Skeletal muscle tissue (tissue), 4 donors: ENCODE results near the gene ARMC9. TPM values are rescaled to one million over a fixed set of nuclear protein-coding genes. Genes with fewer than 3 reads are reported as not detected.

ENCODE experiments used
- H3K27ac ChIP-seq: one replicate; pipeline ENCODE4 v1.7.0; 2013; ENCODE audit warnings: mild to moderate bottlenecking, low read depth, low read length, inconsistent platforms
- H3K27me3 ChIP-seq, 3 donors: one replicate each; pipeline ENCODE4 v1.7.0; 2013; ENCODE audit warnings: low read length in 3 of 3; ENCODE audit not compliant: control insufficient read depth in 3 of 3, insufficient read depth in 3 of 3
- H3K36me3 ChIP-seq, 3 donors: one replicate each; pipeline ENCODE4 v1.7.0; 2013; ENCODE audit warnings: low read length in 3 of 3; ENCODE audit not compliant: control insufficient read depth in 3 of 3, insufficient read depth in 3 of 3
- H3K4me1 ChIP-seq, 3 donors: one replicate each; pipeline ENCODE4 v1.7.0; 2013; ENCODE audit warnings: low read length in 3 of 3, mild to moderate bottlenecking in 3 of 3; ENCODE audit not compliant: control insufficient read depth in 3 of 3, insufficient read depth in 3 of 3
- H3K4me3 ChIP-seq, 3 donors: one replicate each; pipeline ENCODE4 v1.7.0; 2013; ENCODE audit warnings: low read length in 3 of 3
- H3K9ac ChIP-seq, 3 donors: one replicate each; pipeline ENCODE4 v1.7.0; 2013; ENCODE audit warnings: low read length in 3 of 3, mild to moderate bottlenecking in 3 of 3, moderate library complexity in 2 of 3, low read depth in 1 of 3
- H3K9me3 ChIP-seq, 3 donors: one replicate each; pipeline ENCODE4 v1.7.0; 2013; ENCODE audit warnings: low read length in 3 of 3; ENCODE audit not compliant: control insufficient read depth in 3 of 3
- total RNA-seq: library from RNA; depleted of rRNA; stranded (reverse); fragments of >200 nt; gene quantifications from one replicate; pipeline ENCODE4 v1.2.3, GENCODE V29; 2014
- donor health status: Osteomylitis.

Gene ARMC9, protein sequence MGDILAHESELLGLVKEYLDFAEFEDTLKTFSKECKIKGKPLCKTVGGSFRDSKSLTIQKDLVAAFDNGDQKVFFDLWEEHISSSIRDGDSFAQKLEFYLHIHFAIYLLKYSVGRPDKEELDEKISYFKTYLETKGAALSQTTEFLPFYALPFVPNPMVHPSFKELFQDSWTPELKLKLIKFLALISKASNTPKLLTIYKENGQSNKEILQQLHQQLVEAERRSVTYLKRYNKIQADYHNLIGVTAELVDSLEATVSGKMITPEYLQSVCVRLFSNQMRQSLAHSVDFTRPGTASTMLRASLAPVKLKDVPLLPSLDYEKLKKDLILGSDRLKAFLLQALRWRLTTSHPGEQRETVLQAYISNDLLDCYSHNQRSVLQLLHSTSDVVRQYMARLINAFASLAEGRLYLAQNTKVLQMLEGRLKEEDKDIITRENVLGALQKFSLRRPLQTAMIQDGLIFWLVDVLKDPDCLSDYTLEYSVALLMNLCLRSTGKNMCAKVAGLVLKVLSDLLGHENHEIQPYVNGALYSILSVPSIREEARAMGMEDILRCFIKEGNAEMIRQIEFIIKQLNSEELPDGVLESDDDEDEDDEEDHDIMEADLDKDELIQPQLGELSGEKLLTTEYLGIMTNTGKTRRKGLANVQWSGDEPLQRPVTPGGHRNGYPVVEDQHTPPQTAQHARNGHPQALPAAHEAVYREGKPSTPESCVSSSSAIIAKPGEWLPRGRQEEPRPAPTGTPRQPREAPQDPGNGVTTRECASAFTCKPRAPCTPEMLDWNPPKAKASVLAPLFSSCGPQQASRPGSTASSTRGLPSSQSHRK
- 6.8 TPM for total RNA-seq

GRCh38 chr2:231198291-231199173, at the start of gene ARMC9:
Gene ARMC9, plus strand, starts transcription at chr2:231198631. Its CDS starts 7,608 bp downstream, at chr2:231206239.
- Histone ChIP-seq H3K36me3 (peaks cover 0 to 2% (median 0%) of the 10 kb centered on the region in 3 donors), H3K9me3 (no peaks in the 10 kb centered on the region), H3K4me1 (peaks cover 11 to 18% (median 14%) of the 10 kb centered on the region in 3 donors), H3K27me3 (no peaks in the 10 kb centered on the region), H3K27ac (no peak within 1 kb of the TSS), H3K4me3 (peak within 1 kb of the TSS; percentile 99 to 100 (median 100)), H3K9ac (peak within 1 kb of the TSS; percentile 74 to 85 (median 80))

GRCh38 chr2:231152800-231153557, 45.5 kb upstream of the ARMC9 start:
- H3K27me3 ChIP-seq, result no peaks in the 10 kb centered on the region
- H3K27ac ChIP-seq, result no peak overlapping the region
- no peak overlapping the region for H3K4me3 ChIP-seq
- no peaks in the 10 kb centered on the region for H3K9me3 ChIP-seq
- no peak overlapping the region for H3K9ac ChIP-seq
- H3K4me1 ChIP-seq, result no peaks in the 10 kb centered on the region
- peaks cover 6 to 23% (median 15%) of the 10 kb centered on the region in 3 donors for H3K36me3 ChIP-seq

- H3K4me3 ChIP-seq, result no peak overlapping the region
- H3K27ac ChIP-seq, result no peak overlapping the region
- H3K9ac ChIP-seq, result no peak overlapping the region
- H3K9me3 ChIP-seq, result no peaks in the 10 kb centered on the region
- H3K36me3 ChIP-seq, result peaks cover 2 to 17% (median 14%) of the 10 kb centered on the region in 3 donors
- H3K4me1 ChIP-seq, result peaks cover 0 to 4% (median 3%) of the 10 kb centered on the region in 3 donors
- no peaks in the 10 kb centered on the region for H3K27me3 ChIP-seq
Measured at GRCh38 chr2:231159306-231159705, 39.1 kb upstream of the ARMC9 start.

DNA sequence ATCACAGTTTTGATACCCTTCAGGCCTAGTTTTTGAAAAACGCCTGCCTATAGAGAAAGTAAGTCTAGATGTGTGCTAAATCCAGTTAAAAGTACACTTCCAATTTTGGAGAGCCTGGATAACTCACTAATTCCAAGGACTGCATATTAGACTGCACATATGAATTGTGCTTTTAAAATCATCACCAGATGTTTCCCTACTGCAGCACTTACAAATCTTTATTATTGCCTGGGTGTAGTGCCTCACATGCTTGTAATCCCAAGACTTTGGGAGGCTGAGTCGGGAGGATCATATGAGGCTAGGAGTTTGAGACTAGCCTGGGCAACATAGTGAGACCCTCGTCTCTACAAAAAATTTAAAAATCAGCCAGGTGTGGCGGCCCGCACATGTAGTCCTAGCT, 37.7 kb upstream of the ARMC9 start:
- no peaks in the 10 kb centered on the region for H3K27me3 ChIP-seq
- no peak overlapping the region for H3K9ac ChIP-seq
- peaks cover 0 to 4% (median 3%) of the 10 kb centered on the region in 3 donors for H3K4me1 ChIP-seq
- H3K9me3 ChIP-seq, result no peaks in the 10 kb centered on the region
- H3K27ac ChIP-seq, result peak overlapping the region; percentile 50
- H3K36me3 ChIP-seq, result peaks cover 0 to 13% (median 12%) of the 10 kb centered on the region in 3 donors
- no peak overlapping the region for H3K4me3 ChIP-seq

DNA sequence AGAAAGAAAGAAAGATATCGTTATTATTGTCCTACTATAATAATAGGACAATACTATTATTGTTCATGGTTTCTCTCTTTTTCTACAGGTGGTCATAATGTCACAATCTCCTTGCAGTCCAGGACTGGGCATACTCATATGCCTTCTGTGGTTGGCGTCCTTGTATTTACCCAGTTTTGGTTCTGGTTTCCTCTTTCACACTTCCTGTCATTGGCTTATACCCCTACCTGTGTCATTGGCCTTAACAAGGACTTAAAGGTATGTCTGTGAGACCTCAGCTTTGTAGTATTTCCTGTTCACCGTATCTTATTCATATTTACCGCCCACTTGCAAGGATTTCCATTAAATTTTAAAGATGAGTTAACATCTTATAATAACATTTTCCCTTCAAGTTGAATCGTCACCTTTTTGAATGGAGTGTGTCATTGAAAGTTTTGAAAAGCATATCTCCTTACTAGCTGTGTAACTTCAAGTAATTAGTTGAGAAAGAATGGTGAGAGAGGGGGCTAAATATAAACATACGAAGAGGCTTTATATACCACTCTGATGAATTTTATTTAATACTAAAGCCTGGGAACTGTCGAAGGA, 37.1 kb upstream of the ARMC9 start:
- H3K27me3 ChIP-seq, result no peaks in the 10 kb centered on the region
- H3K4me3 ChIP-seq, result no peak overlapping the region
- H3K9me3 ChIP-seq, result no peaks in the 10 kb centered on the region
- no peak overlapping the region for H3K9ac ChIP-seq
- peak overlapping the region; percentile 50 for H3K27ac ChIP-seq
- peaks cover 0 to 4% (median 3%) of the 10 kb centered on the region in 3 donors for H3K4me1 ChIP-seq
- peaks cover 0 to 19% (median 18%) of the 10 kb centered on the region in 3 donors for H3K36me3 ChIP-seq

DNA sequence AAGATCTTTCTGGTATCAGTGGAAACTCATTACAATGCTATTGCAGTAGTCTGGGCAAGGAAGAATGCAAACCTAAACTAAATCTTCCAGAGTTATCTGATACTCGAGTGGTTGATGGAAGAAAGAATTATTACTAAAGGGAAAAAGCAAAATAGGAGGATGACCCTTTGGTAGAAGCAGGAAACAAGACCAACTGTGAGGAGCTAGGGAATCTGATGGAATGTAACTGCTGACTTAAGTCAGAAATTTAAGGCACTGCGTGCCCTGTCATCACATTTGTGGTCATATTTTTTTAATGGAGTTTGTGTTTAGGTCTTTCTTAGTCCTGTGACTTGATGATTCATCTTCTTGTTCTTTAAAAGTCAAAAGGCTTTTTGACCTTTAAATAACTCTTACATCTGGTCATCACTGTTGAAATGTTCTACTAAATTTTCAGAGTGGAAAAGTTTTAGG, 36.5 kb upstream of the ARMC9 start:
- peaks cover 5 to 24% (median 22%) of the 10 kb centered on the region in 3 donors for H3K36me3 ChIP-seq
- peaks cover 0 to 4% (median 3%) of the 10 kb centered on the region in 3 donors for H3K4me1 ChIP-seq
- H3K27me3 ChIP-seq, result no peaks in the 10 kb centered on the region
- peak overlapping the region; percentile 62 for H3K27ac ChIP-seq
- H3K9me3 ChIP-seq, result no peaks in the 10 kb centered on the region
- H3K9ac ChIP-seq, result peak overlapping the region in 1 of 3 donors; percentile 43
- H3K4me3 ChIP-seq, result no peak overlapping the region

DNA sequence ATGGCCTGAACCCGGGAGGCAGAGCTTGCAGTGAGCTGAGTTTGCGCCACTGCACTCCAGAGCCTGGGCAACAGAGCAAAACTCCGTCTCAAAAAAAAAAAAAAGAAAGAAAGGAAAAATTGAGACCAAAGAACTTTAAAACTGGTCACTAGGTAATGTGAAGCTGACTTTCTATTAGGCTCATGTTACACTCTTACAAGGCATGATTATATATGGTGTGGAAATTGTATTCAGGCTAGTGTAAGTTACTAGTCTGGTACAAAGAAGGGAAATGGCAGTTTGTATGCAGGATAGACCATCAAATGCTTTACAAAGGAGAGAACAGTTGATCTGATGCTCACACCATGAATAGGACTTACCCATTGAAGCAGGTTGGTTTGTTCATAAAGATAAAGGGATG, 35.4 kb upstream of the ARMC9 start:
- Histone ChIP-seq H3K36me3 (peaks cover 10 to 32% (median 28%) of the 10 kb centered on the region in 3 donors), H3K4me3 (no peak overlapping the region), H3K27me3 (no peaks in the 10 kb centered on the region), H3K9me3 (no peaks in the 10 kb centered on the region), H3K9ac (no peak overlapping the region), H3K4me1 (peaks cover 0 to 4% (median 3%) of the 10 kb centered on the region in 3 donors), H3K27ac (peak overlapping the region; percentile 62)

- Histone ChIP-seq H3K36me3 (peaks cover 10 to 32% (median 28%) of the 10 kb centered on the region in 3 donors), H3K9ac (no peak overlapping the region), H3K27ac (peak overlapping the region; percentile 62)
Measured at GRCh38 chr2:231163414-231164095, 34.9 kb upstream of the ARMC9 start.

More at GRCh38 chr2:231163414-231164095, 34.9 kb upstream of the ARMC9 start:
- H3K9me3 ChIP-seq, result no peaks in the 10 kb centered on the region
- no peaks in the 10 kb centered on the region for H3K27me3 ChIP-seq
- H3K4me3 ChIP-seq, result no peak overlapping the region
- H3K4me1 ChIP-seq, result peaks cover 0 to 4% (median 3%) of the 10 kb centered on the region in 3 donors
